Measurements from ENCODE around the gene TAF11L6.
"Not testable (repeated sequence)": the region's sequence is repeated elsewhere in the genome, so short reads cannot be mapped to it uniquely, and the experiment has no call there.

TAF11L6 gene

DNA sequence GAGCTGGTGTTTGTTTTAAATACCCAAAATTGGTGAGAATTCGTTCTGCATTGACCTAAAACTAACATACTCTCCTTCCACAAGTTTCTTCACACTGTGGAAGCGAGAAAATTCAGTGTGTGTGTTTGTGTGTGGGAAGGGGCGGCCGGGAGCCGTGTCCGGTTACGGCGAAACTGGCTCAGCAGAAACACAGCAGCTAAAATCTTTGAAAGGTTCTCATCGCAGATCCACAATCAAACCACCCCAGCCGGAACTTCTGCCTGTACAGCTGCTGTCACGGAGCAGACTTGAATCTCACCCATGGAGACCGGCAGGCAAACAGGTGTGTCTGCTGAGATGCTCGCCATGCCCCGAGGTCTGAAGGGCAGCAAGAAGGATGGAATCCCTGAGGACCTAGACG, at the start of gene TAF11L6:
TSS of gene TAF11L6 (plus strand) at position 301 of the 400 bp plus-strand sequence.
- not testable (repeated sequence) for DNase-seq

GRCh38 chr5:17481378-17481777, 47.1 kb upstream of the TAF11L6 start:
- DNase-seq, result no peak

GRCh38 chr5:17482790-17483189, 45.7 kb upstream of the TAF11L6 start:
- DNase-seq, result no peak

- not testable (repeated sequence) for DNase-seq
Measured at GRCh38 chr5:17486464-17487173, 41.9 kb upstream of the TAF11L6 start.

GRCh38 chr5:17487174-17487512, 41.3 kb upstream of the TAF11L6 start:
- no peak for DNase-seq

DNA sequence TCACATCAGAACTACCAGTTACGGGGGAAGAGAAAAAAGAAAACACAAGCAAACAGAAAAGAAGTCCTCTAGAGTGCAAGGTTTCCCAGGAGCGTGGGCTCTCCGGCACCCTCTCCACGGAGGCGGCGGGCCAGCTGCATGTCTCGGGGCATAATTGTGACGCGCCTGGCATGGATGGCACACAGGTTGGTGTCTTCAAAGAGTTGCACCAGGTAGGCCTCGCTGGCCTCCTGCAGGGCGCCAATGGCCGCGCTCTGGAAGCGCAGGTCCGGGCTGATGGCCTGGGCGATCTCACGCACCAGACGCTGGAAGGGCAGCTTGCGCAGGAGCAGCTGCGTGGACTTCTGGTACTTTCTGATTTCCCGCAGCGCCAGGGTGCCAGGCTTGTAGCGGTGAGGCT, 37.2 kb upstream of the TAF11L6 start:
- DNase-seq, result not testable (repeated sequence)

- DNase-seq, result no peak
Measured at GRCh38 chr5:17492770-17493169, 35.7 kb upstream of the TAF11L6 start.

DNA sequence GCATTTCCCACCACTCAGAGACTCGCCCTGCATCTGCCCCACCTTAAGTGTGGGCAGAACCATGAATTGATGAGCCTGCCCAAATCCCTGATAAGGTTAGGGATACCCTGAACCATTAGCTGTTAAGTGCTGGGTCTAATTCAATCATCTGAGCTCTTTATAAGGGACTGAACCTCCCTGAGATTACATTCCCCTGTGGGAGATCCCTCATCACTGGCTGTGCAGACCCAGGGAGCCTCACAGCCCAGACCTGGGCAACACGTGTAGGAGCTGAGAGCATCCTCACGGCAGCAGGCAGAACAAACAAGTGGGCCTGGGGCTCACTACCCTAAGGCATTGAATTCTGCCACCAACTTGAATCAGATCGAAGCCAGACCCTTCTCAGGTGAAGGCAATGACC, 31.0 kb upstream of the TAF11L6 start:
- DNase-seq, result no peak

DNA sequence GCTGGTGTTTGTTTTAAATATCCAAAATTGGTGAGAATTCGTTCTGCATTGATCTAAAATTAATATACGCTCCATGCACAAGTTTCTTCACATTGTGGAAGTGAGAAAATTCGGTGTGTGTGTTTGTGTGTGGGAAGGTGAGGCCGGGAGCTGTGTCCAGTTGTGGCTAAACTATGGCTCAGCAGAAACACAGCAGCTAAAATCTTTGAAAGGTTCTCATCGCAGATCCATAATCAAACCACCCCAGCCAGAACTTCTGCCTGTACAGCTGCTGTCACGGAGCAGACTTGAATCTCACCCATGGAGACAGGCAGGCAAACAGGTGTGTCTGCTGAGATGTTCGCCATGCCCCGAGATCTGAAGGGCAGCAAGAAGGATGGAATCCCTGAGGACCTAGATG, 30.5 kb upstream of the TAF11L6 start, which contains the start of gene TAF11L2:
TSS of gene TAF11L2 (plus strand) at position 301 of the 400 bp plus-strand sequence.
- not testable (repeated sequence) for DNase-seq

DNA sequence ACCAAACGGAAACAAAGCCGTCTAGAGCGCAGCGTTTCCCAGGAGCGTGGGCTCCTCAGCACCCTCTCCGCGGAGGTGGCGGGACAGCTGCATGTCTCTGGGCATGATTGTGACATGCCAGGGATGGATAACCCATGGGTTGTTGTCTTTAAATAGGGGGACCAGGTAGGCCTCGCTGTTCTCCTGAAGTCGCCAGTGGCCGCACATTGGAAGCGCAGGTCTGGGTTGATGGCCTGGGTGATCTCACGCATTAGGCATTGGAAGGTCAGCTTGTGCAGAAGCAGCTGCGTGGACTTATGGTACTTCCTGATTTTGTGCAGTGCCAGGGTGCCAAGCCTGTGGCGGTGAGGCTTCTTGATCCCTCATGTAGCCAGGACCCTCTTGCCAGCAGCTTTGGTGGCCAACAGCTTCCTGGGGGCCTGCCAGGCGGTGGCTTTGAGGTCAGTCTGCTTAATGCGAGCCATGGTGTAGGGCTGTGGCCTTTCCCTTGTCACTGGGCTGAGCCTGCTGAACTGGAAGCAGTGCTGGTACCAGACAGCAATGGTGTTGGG, 16.6 kb upstream of the TAF11L6 start:
- DNase-seq, result no peak

- DNase-seq, result not testable (repeated sequence)
Measured at GRCh38 chr5:17517526-17517925, 10.9 kb upstream of the TAF11L6 start.

- DNase-seq, result not testable (repeated sequence)
Measured at GRCh38 chr5:17518067-17518466, 10.4 kb upstream of the TAF11L6 start, which contains the start of gene TAF11L3. Gene TAF11L3 (plus strand): TSS chr5:17518367.

DNA sequence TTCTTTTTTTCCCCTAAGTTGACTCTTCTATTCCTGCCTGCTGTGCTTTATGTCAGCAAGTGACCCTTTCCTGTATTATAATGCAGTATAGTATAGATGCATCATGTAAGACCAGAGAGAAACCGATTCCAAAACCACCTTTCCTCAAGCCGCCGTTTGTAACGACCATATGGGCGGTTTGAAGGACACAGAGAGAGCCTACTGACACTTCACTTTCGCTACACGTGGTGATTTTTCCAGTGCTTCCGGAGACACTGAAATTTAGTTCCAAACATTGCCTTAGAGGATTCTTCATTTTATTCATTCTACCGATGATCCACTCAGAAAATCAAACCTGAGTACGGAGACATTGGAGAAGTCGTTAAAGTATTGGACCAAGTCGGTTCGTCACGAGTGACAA, 9.0 kb upstream of the TAF11L6 start:
- not testable (repeated sequence) for DNase-seq

DNA sequence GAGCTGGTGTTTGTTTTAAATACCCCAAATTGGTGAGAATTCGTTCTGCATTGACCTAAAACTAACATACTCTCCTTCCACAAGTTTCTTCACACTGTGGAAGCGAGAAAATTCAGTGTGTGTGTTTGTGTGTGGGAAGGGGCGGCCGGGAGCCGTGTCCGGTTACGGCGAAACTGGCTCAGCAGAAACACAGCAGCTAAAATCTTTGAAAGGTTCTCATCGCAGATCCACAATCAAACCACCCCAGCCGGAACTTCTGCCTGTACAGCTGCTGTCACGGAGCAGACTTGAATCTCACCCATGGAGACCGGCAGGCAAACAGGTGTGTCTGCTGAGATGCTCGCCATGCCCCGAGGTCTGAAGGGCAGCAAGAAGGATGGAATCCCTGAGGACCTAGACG, 7.0 kb upstream of the TAF11L6 start, which contains the start of gene TAF11L4:
TSS of gene TAF11L4 (plus strand) at position 301 of the 400 bp plus-strand sequence.
- DNase-seq, result not testable (repeated sequence)

DNA sequence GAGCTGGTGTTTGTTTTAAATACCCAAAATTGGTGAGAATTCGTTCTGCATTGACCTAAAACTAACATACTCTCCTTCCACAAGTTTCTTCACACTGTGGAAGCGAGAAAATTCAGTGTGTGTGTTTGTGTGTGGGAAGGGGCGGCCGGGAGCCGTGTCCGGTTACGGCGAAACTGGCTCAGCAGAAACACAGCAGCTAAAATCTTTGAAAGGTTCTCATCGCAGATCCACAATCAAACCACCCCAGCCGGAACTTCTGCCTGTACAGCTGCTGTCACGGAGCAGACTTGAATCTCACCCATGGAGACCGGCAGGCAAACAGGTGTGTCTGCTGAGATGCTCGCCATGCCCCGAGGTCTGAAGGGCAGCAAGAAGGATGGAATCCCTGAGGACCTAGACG, 3.5 kb upstream of the TAF11L6 start, which contains the start of gene TAF11L5:
TSS of gene TAF11L5 (plus strand) at position 301 of the 400 bp plus-strand sequence.
- not testable (repeated sequence) for DNase-seq

DNA sequence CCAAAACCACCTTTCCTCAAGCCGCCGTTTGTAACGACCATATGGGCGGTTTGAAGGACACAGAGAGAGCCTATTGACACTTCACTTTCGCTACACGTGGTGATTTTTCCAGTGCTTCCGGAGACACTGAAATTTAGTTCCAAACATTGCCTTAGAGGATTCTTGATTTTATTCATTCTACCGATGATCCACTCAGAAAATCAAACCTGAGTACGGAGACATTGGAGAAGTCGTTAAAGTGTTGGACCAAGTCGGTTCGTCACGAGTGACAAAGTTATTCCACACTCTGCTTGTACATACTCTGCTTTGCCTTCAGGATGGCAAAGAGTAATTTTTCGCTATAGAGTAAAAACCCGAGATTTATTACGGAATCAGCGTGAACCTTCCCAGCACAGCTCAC, 2.0 kb upstream of the TAF11L6 start:
- DNase-seq, result not testable (repeated sequence)

Data from nucleus accumbens (tissue), 56 donors.